ENCODE data around the gene CTAGE1. TPM values are rescaled to one million over a fixed set of nuclear protein-coding genes. Genes with fewer than 3 reads are reported as not detected.
"Not testable (repeated sequence)": the region's sequence is repeated elsewhere in the genome, so short reads cannot be mapped to it uniquely, and the experiment has no call there.

Gene CTAGE1
- polyA plus RNA-seq (ENCODE audit: insufficient read length in 4 of 4) = under 1 TPM in 2 of 4 donors, not detected in 2; 0.05 to 0.06 TPM

GRCh38 chr18:22417496-22418188, at the start of gene CTAGE1:
CTAGE1 (minus strand) TSS chr18:22417915; CDS start chr18:22417811, 104 bp downstream.
- no peak for DNase-seq (ENCODE audit: low read depth in 4 of 4, low spot score in 3 of 4)

- no peak for DNase-seq (ENCODE audit: low read depth in 4 of 4, low spot score in 3 of 4)
Measured at GRCh38 chr18:22466608-22467395, 49.1 kb upstream of the CTAGE1 start.

GRCh38 chr18:22465859-22466457, 48.2 kb upstream of the CTAGE1 start:
- no peak for DNase-seq (ENCODE audit: low read depth in 4 of 4, low spot score in 3 of 4)

GRCh38 chr18:22463076-22463475, 45.4 kb upstream of the CTAGE1 start:
- no peak for DNase-seq (ENCODE audit: low read depth in 4 of 4, low spot score in 3 of 4)

GRCh38 chr18:22459491-22459890, 41.8 kb upstream of the CTAGE1 start:
- DNase-seq (ENCODE audit: low read depth in 4 of 4, low spot score in 3 of 4) = no peak

- DNase-seq (ENCODE audit: low read depth in 4 of 4, low spot score in 3 of 4) = no peak
Measured at GRCh38 chr18:22457524-22457923, 39.8 kb upstream of the CTAGE1 start.

GRCh38 chr18:22456547-22456946, 38.8 kb upstream of the CTAGE1 start:
- no peak for DNase-seq (ENCODE audit: low read depth in 4 of 4, low spot score in 3 of 4)

- DNase-seq (ENCODE audit: low read depth in 4 of 4, low spot score in 3 of 4) = no peak
Measured at GRCh38 chr18:22456116-22456480, 38.4 kb upstream of the CTAGE1 start.

GRCh38 chr18:22455425-22456115, 37.9 kb upstream of the CTAGE1 start:
- DNase-seq (ENCODE audit: low read depth in 4 of 4, low spot score in 3 of 4) = no peak

GRCh38 chr18:22453315-22453714, 35.6 kb upstream of the CTAGE1 start:
- DNase-seq (ENCODE audit: low read depth in 4 of 4, low spot score in 3 of 4) = no peak

GRCh38 chr18:22452226-22452668, 34.5 kb upstream of the CTAGE1 start:
- DNase-seq (ENCODE audit: low read depth in 4 of 4, low spot score in 3 of 4) = no peak

GRCh38 chr18:22451796-22452195, 34.1 kb upstream of the CTAGE1 start:
- no peak for DNase-seq (ENCODE audit: low read depth in 4 of 4, low spot score in 3 of 4)

GRCh38 chr18:22450766-22451165, 33.1 kb upstream of the CTAGE1 start:
- not testable (repeated sequence) for DNase-seq (ENCODE audit: low read depth in 4 of 4, low spot score in 3 of 4)

GRCh38 chr18:22450318-22450717, 32.6 kb upstream of the CTAGE1 start:
- DNase-seq (ENCODE audit: low read depth in 4 of 4, low spot score in 3 of 4) = not testable (repeated sequence)

- not testable (repeated sequence) for DNase-seq (ENCODE audit: low read depth in 4 of 4, low spot score in 3 of 4)
Measured at GRCh38 chr18:22449753-22450152, 32.0 kb upstream of the CTAGE1 start.

GRCh38 chr18:22448238-22448637, 30.5 kb upstream of the CTAGE1 start:
- no peak for DNase-seq (ENCODE audit: low read depth in 4 of 4, low spot score in 3 of 4)

- DNase-seq (ENCODE audit: low read depth in 4 of 4, low spot score in 3 of 4) = no peak
Measured at GRCh38 chr18:22447792-22448191, 30.1 kb upstream of the CTAGE1 start.

- no peak for DNase-seq (ENCODE audit: low read depth in 4 of 4, low spot score in 3 of 4)
Measured at GRCh38 chr18:22446911-22447310, 29.2 kb upstream of the CTAGE1 start.

GRCh38 chr18:22446325-22446724, 28.6 kb upstream of the CTAGE1 start:
- no peak for DNase-seq (ENCODE audit: low read depth in 4 of 4, low spot score in 3 of 4)

GRCh38 chr18:22441638-22442037, 23.9 kb upstream of the CTAGE1 start:
- DNase-seq (ENCODE audit: low read depth in 4 of 4, low spot score in 3 of 4) = no peak

- DNase-seq (ENCODE audit: low read depth in 4 of 4, low spot score in 3 of 4) = no peak
Measured at GRCh38 chr18:22439447-22439846, 21.7 kb upstream of the CTAGE1 start.

Data from right renal pelvis (tissue), 4 donors.